K562 (cell line): ENCODE results near the gene SHC1.

Experiments used
- CHD4 ChIP-seq: fragments of 200-600 bp; sonication (generic); IDR thresholded peaks from 3 replicates; pipeline ENCODE4 v1.6.1; 2012; ENCODE audit warnings: low read depth, mild to moderate bottlenecking, mixed read lengths, low read length, inconsistent platforms; ENCODE audit not compliant: insufficient read depth, insufficient replicate concordance, poor library complexity, severe bottlenecking
- EZH2 ChIP-seq: IDR thresholded peaks from 2 replicates; pipeline ENCODE4 v1.6.1; 2012; ENCODE audit warnings: low read depth, mild to moderate bottlenecking, inconsistent platforms, low read length, borderline replicate concordance
- POLR2AphosphoS2 ChIP-seq: IDR thresholded peaks from 2 replicates; pipeline ENCODE4 v1.6.1; 2012; ENCODE audit warnings: low read length, improper control_type of control experiment
- ZNF274 ChIP-seq: IDR thresholded peaks from 2 replicates; pipeline ENCODE4 v1.6.1; 2011; ENCODE audit warnings: low read depth, mild to moderate bottlenecking, low read length, moderate library complexity, borderline replicate concordance
- TF ChIP-seq, protein P1 (sequence below), 3 experiments: IDR thresholded peaks in 2 of 3; conservative IDR thresholded peaks in 1 of 3; 2 replicates each; pipeline ENCODE4 v1.5.1; 2011 to 2012; ENCODE audit warnings: low read length in 3 of 3, mild to moderate bottlenecking in 3 of 3, control low read depth in 2 of 3, improper control_type of control experiment in 1 of 3, inconsistent platforms in 1 of 3, low read depth in 1 of 3, mixed read lengths in 1 of 3, moderate library complexity in 1 of 3; ENCODE audit not compliant: insufficient read depth in 2 of 3

DNA sequence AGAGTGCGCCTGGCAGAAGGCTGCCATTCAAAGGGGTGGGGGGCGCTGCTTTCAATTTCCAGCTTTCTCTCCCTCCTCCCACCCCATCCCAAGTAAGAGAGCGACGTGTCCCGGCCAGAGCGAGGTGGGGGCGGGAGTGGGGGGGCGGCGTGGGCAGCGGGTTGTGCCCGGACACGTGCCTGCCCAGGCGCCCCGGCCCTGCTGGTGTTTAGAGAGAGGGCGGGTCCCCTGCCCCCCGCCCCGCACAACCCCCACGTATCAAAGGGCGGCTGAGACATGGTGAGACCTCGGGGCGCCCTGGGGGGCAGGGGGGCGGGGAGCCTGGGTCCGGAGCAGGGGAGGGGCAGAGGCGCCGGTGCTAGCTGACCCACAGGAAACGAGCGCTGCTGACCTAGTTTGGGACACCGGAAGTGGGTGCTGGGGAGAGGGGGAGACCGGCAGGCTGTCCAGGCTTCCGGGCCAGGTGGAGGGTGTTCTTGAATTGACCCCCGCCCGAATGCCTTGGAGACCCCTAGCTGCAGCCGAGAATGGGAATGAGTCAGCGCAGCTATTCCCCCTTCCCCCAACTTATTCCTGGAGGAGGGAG, 33.3 kb upstream of the SHC1 start:
- TF ChIP-seq POLR2AphosphoS2 (no peak), ZNF274 (no peak), EZH2 (no peak), CHD4 (no peak)
- TF ChIP-seq, protein P1, sequence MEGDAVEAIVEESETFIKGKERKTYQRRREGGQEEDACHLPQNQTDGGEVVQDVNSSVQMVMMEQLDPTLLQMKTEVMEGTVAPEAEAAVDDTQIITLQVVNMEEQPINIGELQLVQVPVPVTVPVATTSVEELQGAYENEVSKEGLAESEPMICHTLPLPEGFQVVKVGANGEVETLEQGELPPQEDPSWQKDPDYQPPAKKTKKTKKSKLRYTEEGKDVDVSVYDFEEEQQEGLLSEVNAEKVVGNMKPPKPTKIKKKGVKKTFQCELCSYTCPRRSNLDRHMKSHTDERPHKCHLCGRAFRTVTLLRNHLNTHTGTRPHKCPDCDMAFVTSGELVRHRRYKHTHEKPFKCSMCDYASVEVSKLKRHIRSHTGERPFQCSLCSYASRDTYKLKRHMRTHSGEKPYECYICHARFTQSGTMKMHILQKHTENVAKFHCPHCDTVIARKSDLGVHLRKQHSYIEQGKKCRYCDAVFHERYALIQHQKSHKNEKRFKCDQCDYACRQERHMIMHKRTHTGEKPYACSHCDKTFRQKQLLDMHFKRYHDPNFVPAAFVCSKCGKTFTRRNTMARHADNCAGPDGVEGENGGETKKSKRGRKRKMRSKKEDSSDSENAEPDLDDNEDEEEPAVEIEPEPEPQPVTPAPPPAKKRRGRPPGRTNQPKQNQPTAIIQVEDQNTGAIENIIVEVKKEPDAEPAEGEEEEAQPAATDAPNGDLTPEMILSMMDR (IDR thresholded peaks at IDR 0.05 in 2 of 3, conservative IDR thresholded peaks at IDR 0.05 in 1 of 3; ENCODE audit: insufficient read depth in 2 of 3, low read depth in 1 of 3, low read length in 3 of 3) = no peak; a peak in 1 of 6 replicates
